ENCODE measurements around the gene PDIA6.

The PDIA6 gene

DNA sequence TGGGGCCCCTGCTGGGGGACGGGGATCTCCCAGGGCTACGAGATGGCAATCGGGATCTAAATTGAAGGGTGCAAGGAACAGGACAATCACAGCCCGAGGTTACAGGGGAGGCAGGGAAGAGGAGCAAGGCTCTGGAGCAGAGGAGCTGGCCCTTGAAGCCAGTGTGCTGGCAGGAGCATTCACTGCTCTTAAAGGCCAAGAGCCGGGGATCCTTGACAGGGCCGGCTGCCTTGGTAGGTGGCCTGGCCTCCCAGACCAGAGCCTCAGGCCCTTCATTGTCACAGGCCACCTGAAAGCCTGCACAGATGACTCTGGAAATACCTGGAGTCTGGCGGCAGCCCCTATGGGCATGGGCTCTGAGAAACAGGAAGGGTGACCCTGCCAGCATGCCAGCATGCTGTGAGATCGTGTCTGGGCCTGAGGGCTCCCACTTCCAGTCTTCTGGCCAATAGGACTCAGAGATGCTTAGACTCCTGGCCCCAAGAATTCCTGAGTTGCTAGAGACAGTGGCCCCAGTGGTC is 38.7 kb downstream of the PDIA6 start:
- H3K27ac ChIP-seq, result no peak overlapping the region
- TF ChIP-seq ZFX (IDR thresholded peaks at IDR 0.05) (no peak), CTCF (conservative IDR thresholded peaks at IDR 0.05) (no peak)

GRCh38 chr2:10772868-10773215 is 39.7 kb downstream of the PDIA6 start:
- no peak overlapping the region for H3K27ac ChIP-seq
- TF ChIP-seq CTCF (conservative IDR thresholded peaks at IDR 0.05), result no peak
- no peak for TF ChIP-seq ZFX (IDR thresholded peaks at IDR 0.05)

- H3K27ac ChIP-seq, result no peak overlapping the region
- TF ChIP-seq ZFX (IDR thresholded peaks at IDR 0.05) (no peak), CTCF (conservative IDR thresholded peaks at IDR 0.05) (no peak)
Measured at GRCh38 chr2:10772201-10772867, 40.3 kb downstream of the PDIA6 start.

DNA sequence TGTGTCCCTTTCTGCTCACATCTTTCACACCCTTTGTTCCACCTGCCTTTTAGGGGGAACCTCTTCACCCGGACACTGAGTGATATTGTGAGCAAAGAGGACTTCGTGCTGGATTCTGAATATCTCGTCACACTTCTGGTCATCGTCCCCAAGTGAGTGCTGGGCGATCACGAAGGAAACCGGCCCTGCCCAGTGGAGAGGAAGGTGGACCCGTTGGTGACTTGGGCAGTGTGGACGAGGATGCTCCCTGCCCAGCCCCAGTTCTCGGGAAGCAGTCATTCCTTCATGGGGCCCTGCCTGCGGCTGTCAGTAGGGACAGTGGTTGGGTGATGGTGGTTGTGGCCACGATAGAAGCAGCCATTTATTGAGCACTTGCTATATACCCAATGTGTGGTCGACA is 40.8 kb downstream of the PDIA6 start:
- TF ChIP-seq CTCF (conservative IDR thresholded peaks at IDR 0.05) (no peak), ZFX (IDR thresholded peaks at IDR 0.05) (no peak)
- no peak overlapping the region for H3K27ac ChIP-seq

GRCh38 chr2:10770956-10771750 is 41.4 kb downstream of the PDIA6 start:
- H3K27ac ChIP-seq, result no peak overlapping the region
- no peak for TF ChIP-seq ZFX (IDR thresholded peaks at IDR 0.05)
- TF ChIP-seq CTCF (conservative IDR thresholded peaks at IDR 0.05), result no peak

- TF ChIP-seq ZFX (IDR thresholded peaks at IDR 0.05) (no peak), CTCF (conservative IDR thresholded peaks at IDR 0.05) (no peak)
- no peak overlapping the region for H3K27ac ChIP-seq
Measured at GRCh38 chr2:10768063-10768507, 44.5 kb downstream of the PDIA6 start.

GRCh38 chr2:10765914-10766313 is 46.7 kb downstream of the PDIA6 start:
- TF ChIP-seq CTCF (conservative IDR thresholded peaks at IDR 0.05) (no peak), ZFX (IDR thresholded peaks at IDR 0.05) (no peak)

More at GRCh38 chr2:10765914-10766313, 46.7 kb downstream of the PDIA6 start:
- no peak overlapping the region for H3K27ac ChIP-seq
